H1 (cell line): ENCODE measurements around the gene IGSF9. TPM values are rescaled to one million over a fixed set of nuclear protein-coding genes. Genes with fewer than 3 reads are reported as not detected.

ENCODE experiments used
- CTCF ChIA-PET: fragments of 300-600 bp; sonication (Branson Sonifier 250); formaldehyde crosslinking; loops from one replicate; lab custom pipeline; 2021; ENCODE audit not compliant: partially characterized antibody; lab: Charles Lee
- POLR2A ChIA-PET: fragments of 300-600 bp; sonication (Branson Sonifier 250); formaldehyde crosslinking; loops from one replicate; lab custom pipeline; 2021; ENCODE audit warnings: inconsistent platforms; ENCODE audit not compliant: partially characterized antibody; lab: Charles Lee
- DNase-seq, 2 experiments: peaks; one replicate each; pipeline versions ENCODE4 v3.0.0 to v3.0.0-alpha.2; 2010 to 2022; ENCODE audit warnings: low spot score in 2 of 2, low read depth in 1 of 2, mixed read lengths in 1 of 2
- FAIRE-seq: peaks from 2 replicates; lab custom pipeline; 2011; peaks lifted over from hg19 to GRCh38; lab: Jason Lieb, UNC
- H2AFZ ChIP-seq: 2 replicates; pipeline ENCODE4 v1.8.1; 2012; ENCODE audit warnings: low read length, inconsistent platforms
- H2AK5ac ChIP-seq: 2 replicates; pipeline ENCODE4 v1.6.1; 2013; ENCODE audit warnings: low read depth, low read length
- H2BK120ac ChIP-seq: replicated peaks from 2 replicates; pipeline ENCODE3; 2013; ENCODE audit warnings: low read depth, low read length, inconsistent platforms
- H2BK12ac ChIP-seq: 2 replicates; pipeline ENCODE4 v1.6.1; 2013; ENCODE audit warnings: low read depth, low read length
- H2BK15ac ChIP-seq: 2 replicates; pipeline ENCODE4 v1.6.1; 2013; ENCODE audit warnings: low read length
- H2BK20ac ChIP-seq: 2 replicates; pipeline ENCODE4 v1.6.1; 2013; ENCODE audit warnings: low read length
- H2BK5ac ChIP-seq: 2 replicates; pipeline ENCODE4 v1.6.1; 2013; ENCODE audit warnings: low read depth, low read length
- H3K14ac ChIP-seq: 2 replicates; pipeline ENCODE4 v1.6.1; 2013; ENCODE audit warnings: inconsistent platforms; ENCODE audit not compliant: insufficient read length
- H3K18ac ChIP-seq: 2 replicates; pipeline ENCODE4 v1.6.1; 2013; ENCODE audit warnings: low read length; ENCODE audit errors: extremely low read depth
- H3K23ac ChIP-seq: 2 replicates; pipeline ENCODE4 v1.6.1; 2013; ENCODE audit warnings: inconsistent platforms; ENCODE audit not compliant: insufficient read length
- H3K23me2 ChIP-seq: 2 replicates; pipeline ENCODE4 v1.6.1; 2013; ENCODE audit warnings: low read depth, low read length
- H3K27ac ChIP-seq: 2 replicates; pipeline ENCODE4 v1.6.1; 2011; ENCODE audit warnings: low read depth, low read length, inconsistent platforms
- H3K27me3 ChIP-seq, 4 experiments: replicated peaks in 1 of 4; 1 replicate in 1 of 4; 2 replicates in 3 of 4; pipeline versions ENCODE4 v1.6.1 to v1.8.1; 2011 to 2013; ENCODE audit warnings: low read length in 3 of 4, mild to moderate bottlenecking in 3 of 4, inconsistent platforms in 2 of 4, mixed read lengths in 2 of 4, moderate library complexity in 1 of 4; ENCODE audit not compliant: control insufficient read depth in 3 of 4, insufficient read depth in 3 of 4; ENCODE audit errors: extremely low read depth in 1 of 4
- H3K36me3 ChIP-seq, 4 experiments: 2 replicates each; pipeline versions ENCODE4 v1.6.1 to v1.8.1; 2011 to 2013; ENCODE audit warnings: mild to moderate bottlenecking in 4 of 4, low read length in 3 of 4, moderate library complexity in 2 of 4, control low read depth in 1 of 4, inconsistent platforms in 1 of 4; ENCODE audit not compliant: insufficient read depth in 4 of 4, control insufficient read depth in 2 of 4
- H3K4ac ChIP-seq: replicated peaks from 2 replicates; pipeline ENCODE3; 2013; ENCODE audit warnings: low read length, low read depth, mixed read lengths, inconsistent platforms; ENCODE audit not compliant: insufficient read length
- H3K4me1 ChIP-seq, 4 experiments: replicated peaks in 1 of 4; 1 replicate in 1 of 4; 2 replicates in 3 of 4; pipeline versions ENCODE4 v1.6.1 to v1.8.1; 2011 to 2013; ENCODE audit warnings: low read length in 3 of 4, inconsistent platforms in 2 of 4, mixed read lengths in 1 of 4; ENCODE audit not compliant: insufficient read depth in 4 of 4, control insufficient read depth in 3 of 4
- H3K4me2 ChIP-seq, 2 experiments: 2 replicates each; pipeline versions ENCODE4 v1.6.1 to v1.8.1; 2011 to 2013; ENCODE audit warnings: low read depth in 2 of 2, low read length in 2 of 2, control low read depth in 1 of 2, inconsistent platforms in 1 of 2, mild to moderate bottlenecking in 1 of 2; ENCODE audit not compliant: insufficient read depth in 1 of 2
- H3K4me3 ChIP-seq, 4 experiments: fragments of 200-600, 300-600 bp in 1 of 4; sonication (generic), shearing (Covaris generic), sonication (Bioruptor Twin) in 1 of 4; 2 replicates each; pipeline versions ENCODE4 v1.5.1 to v1.8.1; 2011 to 2016; ENCODE audit warnings: low read length in 4 of 4, low read depth in 3 of 4, control low read depth in 2 of 4, inconsistent platforms in 2 of 4, mild to moderate bottlenecking in 2 of 4, mixed read lengths in 1 of 4, moderate library complexity in 1 of 4; ENCODE audit not compliant: insufficient read depth in 2 of 4; ENCODE audit errors: extremely low read depth in 1 of 4
- H3K56ac ChIP-seq: replicated peaks from 2 replicates; pipeline ENCODE3; 2013; ENCODE audit warnings: low read depth, mild to moderate bottlenecking, mixed read lengths, low read length, inconsistent platforms; ENCODE audit not compliant: insufficient read length
- H3K79me1 ChIP-seq: 2 replicates; pipeline ENCODE4 v1.6.1; 2013; ENCODE audit warnings: low read depth, low read length, control low read depth
- H3K79me2 ChIP-seq, 2 experiments: 2 replicates each; pipeline versions ENCODE4 v1.6.1 to v1.8.1; 2012 to 2013; ENCODE audit warnings: low read length in 2 of 2, mild to moderate bottlenecking in 2 of 2, inconsistent platforms in 1 of 2; ENCODE audit not compliant: insufficient read depth in 2 of 2, control insufficient read depth in 1 of 2
- H3K9ac ChIP-seq, 4 experiments: replicated peaks in 1 of 4; 1 replicate in 1 of 4; 2 replicates in 3 of 4; pipeline versions ENCODE4 v1.6.1 to v1.8.1; 2011 to 2013; ENCODE audit warnings: low read depth in 3 of 4, low read length in 3 of 4, control low read depth in 2 of 4, mild to moderate bottlenecking in 2 of 4, moderate library complexity in 2 of 4, inconsistent platforms in 1 of 4; ENCODE audit errors: extremely low read depth in 1 of 4
- H3K9me3 ChIP-seq, 2 experiments: 2 replicates each; pipeline versions ENCODE4 v1.6.1 to v1.8.1; 2012 to 2013; ENCODE audit warnings: mild to moderate bottlenecking in 2 of 2, moderate library complexity in 2 of 2, control low read depth in 1 of 2, inconsistent platforms in 1 of 2, low read depth in 1 of 2, low read length in 1 of 2, mixed read lengths in 1 of 2; ENCODE audit not compliant: insufficient read depth in 2 of 2
- H4K20me1 ChIP-seq, 2 experiments: replicated peaks in 1 of 2; 2 replicates each; pipeline versions ENCODE3 to v1.8.1; 2011 to 2013; ENCODE audit warnings: inconsistent platforms in 2 of 2, low read length in 2 of 2, mild to moderate bottlenecking in 1 of 2; ENCODE audit not compliant: insufficient read depth in 2 of 2, control insufficient read depth in 1 of 2
- H4K5ac ChIP-seq: 2 replicates; pipeline ENCODE4 v1.6.1; 2013; ENCODE audit warnings: low read length, low read depth, mixed read lengths, inconsistent platforms; ENCODE audit not compliant: insufficient read length
- H4K8ac ChIP-seq: 2 replicates; pipeline ENCODE4 v1.8.0; 2013; ENCODE audit warnings: mild to moderate bottlenecking, moderate library complexity, low read length, inconsistent platforms; ENCODE audit not compliant: insufficient read depth; ENCODE audit errors: extremely low read depth
- H4K91ac ChIP-seq: replicated peaks from 2 replicates; pipeline ENCODE3; 2013; ENCODE audit warnings: low read length, mixed read lengths, inconsistent platforms; ENCODE audit not compliant: insufficient read length
- ASH2L ChIP-seq: fragments of 200-600, 300-600 bp; sonication (generic); IDR thresholded peaks from one replicate; pipeline ENCODE4 v1.7.1; 2017; ENCODE audit warnings: low read length
- EZH2 ChIP-seq: fragments of 200-600 bp; sonication (generic); IDR thresholded peaks from 2 replicates; pipeline ENCODE4 v1.7.1; 2012; ENCODE audit warnings: low read depth, mild to moderate bottlenecking, moderate library complexity, low read length, inconsistent platforms; ENCODE audit not compliant: severe bottlenecking
- GTF2F1 ChIP-seq: IDR thresholded peaks from 2 replicates; pipeline ENCODE4 v1.6.1; 2012; ENCODE audit warnings: low read depth, low read length, improper control_type of control experiment, borderline replicate concordance
- JUN ChIP-seq: IDR thresholded peaks from 2 replicates; pipeline ENCODE4 v1.6.1; 2011; ENCODE audit warnings: low read depth, mild to moderate bottlenecking, improper control_type of control experiment, low read length
- MAFK ChIP-seq: IDR thresholded peaks from 2 replicates; pipeline ENCODE4 v1.6.1; 2012; ENCODE audit warnings: low read depth, mild to moderate bottlenecking, improper control_type of control experiment, low read length
- SIN3A ChIP-seq, 2 experiments: IDR thresholded peaks in 1 of 2; conservative IDR thresholded peaks in 1 of 2; 2 replicates each; pipeline ENCODE4 v1.6.1; 2011 to 2012; ENCODE audit warnings: low read length in 2 of 2, improper control_type of control experiment in 1 of 2, low read depth in 1 of 2, mild to moderate bottlenecking in 1 of 2
- SRF ChIP-seq: IDR thresholded peaks from 2 replicates; pipeline ENCODE4 v1.6.1; 2011; ENCODE audit warnings: mild to moderate bottlenecking, low read depth, low read length, moderate library complexity
- TAF1 ChIP-seq: IDR thresholded peaks from 2 replicates; pipeline ENCODE4 v1.6.1; 2011; ENCODE audit warnings: mild to moderate bottlenecking, low read depth, low read length
- WGBS, 2 experiments: shearing (Covaris generic) in 1 of 2; methylation state at CpG; one replicate each; pipeline versions ENCODE4 v1.1.6 to v1.1.7; 2013 to 2015; ENCODE audit warnings: low lambda C conversion rate in 2 of 2, mixed read lengths in 2 of 2, inconsistent platforms in 1 of 2, low coverage in 1 of 2, missing lambda C conversion rate in 1 of 2; ENCODE audit not compliant: insufficient replicate concordance in 2 of 2, insufficient coverage in 1 of 2, insufficient read length in 1 of 2; ENCODE audit errors: extremely low coverage in 1 of 2, missing lambda C conversion rate in 1 of 2; 5-methylcytosine and 5-hydroxymethylcytosine counted together
- polyA plus RNA-seq, 7 experiments: library from polyadenylated mRNA; depleted of rRNA in 3 of 7; stranded (reverse) in 5 of 7; unstranded in 2 of 7; fragments of >200 nt in 5 of 7; fragments of 200-250 nt in 2 of 7; gene quantifications; 1 replicate in 5 of 7; 2 replicates in 1 of 7; 4 replicates in 1 of 7; pipeline versions ENCODE4 v1.2.1 to v1.2.3, GENCODE V29; 2011 to 2013; ENCODE audit warnings: missing spikeins in 2 of 7, mixed read lengths in 2 of 7
- total RNA-seq: library from RNA; stranded (reverse); fragmentation: NEBNext Ultra II Directional; extraction: Animal tissue kit (Norgen Biotek cat#: 25700); gene quantifications from 2 replicates; pipeline ENCODE4 v1.2.1, GENCODE V29; 2021
- TF ChIP-seq, protein P1 (sequence below), 3 experiments: IDR thresholded peaks; 1 replicate in 2 of 3; 2 replicates in 1 of 3; pipeline versions ENCODE4 v1.5.1 to v1.6.1; 2011; ENCODE audit warnings: low read length in 3 of 3, mild to moderate bottlenecking in 3 of 3, inconsistent platforms in 2 of 3, low read depth in 1 of 3, moderate library complexity in 1 of 3; ENCODE audit not compliant: insufficient read depth in 1 of 3; ENCODE audit errors: control extremely low read depth in 1 of 3

Gene IGSF9
- total and polyA plus RNA-seq, 2 of the 8 experiments (the other 6 are each of a cell fraction or from before 2014, with no cell fraction given), result 10.9 to 28.1 TPM

DNA sequence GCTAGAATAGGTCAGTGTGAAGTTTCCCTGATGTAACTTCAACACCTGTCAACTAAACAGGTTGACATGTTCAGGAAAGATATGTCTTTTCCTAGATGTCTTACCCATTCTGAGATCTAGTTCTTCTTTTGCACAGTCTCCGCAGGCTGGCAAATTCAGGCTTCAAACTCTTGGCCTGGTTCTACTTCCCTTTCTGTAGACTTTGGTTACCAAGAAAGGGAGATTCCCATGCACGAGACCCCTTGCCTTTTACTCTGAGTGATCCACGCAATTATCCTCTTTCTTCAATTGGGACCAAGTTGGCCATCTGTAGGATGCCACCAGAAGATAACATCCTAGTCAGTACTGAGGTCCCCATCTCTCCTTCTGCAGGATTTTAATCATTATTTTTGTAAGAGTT, 47.5 kb downstream of the IGSF9 start:
- H3K79me1 ChIP-seq, result no peaks in the 10 kb centered on the region
- no peak overlapping the region for H2AK5ac ChIP-seq
- no peak overlapping the region for H2BK20ac ChIP-seq
- H3K4ac ChIP-seq, result no peak overlapping the region
- H2BK12ac ChIP-seq, result no peak overlapping the region
- H3K9me3 ChIP-seq, result no peaks in the 10 kb centered on the region
- FAIRE-seq, result no peak
- no peak overlapping the region for H2BK15ac ChIP-seq
- no peak overlapping the region for H3K4me3 ChIP-seq
- H3K79me2 ChIP-seq, result no peaks in the 10 kb centered on the region
- H4K5ac ChIP-seq, result no peak overlapping the region
- H3K4me2 ChIP-seq, result no peak overlapping the region
- ChIA-PET POLR2A (no interaction called here), CTCF (interaction anchor here (0.6 to 20.8 kb wide), 6 partner anchors 29 to 109 kb away, joined by 3 to 645 read pairs (median 3); partner anchors contain the start of genes FCRL6 and SLAMF8)
- H2BK5ac ChIP-seq, result no peak overlapping the region
- no peak overlapping the region for H3K27ac ChIP-seq
- H3K56ac ChIP-seq, result no peak overlapping the region
- H4K8ac ChIP-seq, result no peak overlapping the region
- H3K14ac ChIP-seq, result no peak overlapping the region
- no peak overlapping the region for H3K18ac ChIP-seq
- H3K27me3 ChIP-seq, result peaks cover 1 to 9% (median 7%) of the 10 kb centered on the region in 4 experiments; a peak in 5 of 7 replicates
- peaks cover 6 to 12% (median 7%) of the 10 kb centered on the region in 4 experiments for H3K4me1 ChIP-seq
- no peak overlapping the region for H3K9ac ChIP-seq
- WGBS, 2 experiments, result 93% methylated on average over 3 of the region's 3 CpGs; no CpG with 5 or more reads in 1 of the 2 experiments
- no peak for DNase-seq
- no peaks in the 10 kb centered on the region for H3K36me3 ChIP-seq
- no peaks in the 10 kb centered on the region for H4K20me1 ChIP-seq
- H4K91ac ChIP-seq, result no peak overlapping the region
- H2AFZ ChIP-seq, result no peak overlapping the region
- H3K23ac ChIP-seq, result no peak overlapping the region
- TF ChIP-seq, protein P1, sequence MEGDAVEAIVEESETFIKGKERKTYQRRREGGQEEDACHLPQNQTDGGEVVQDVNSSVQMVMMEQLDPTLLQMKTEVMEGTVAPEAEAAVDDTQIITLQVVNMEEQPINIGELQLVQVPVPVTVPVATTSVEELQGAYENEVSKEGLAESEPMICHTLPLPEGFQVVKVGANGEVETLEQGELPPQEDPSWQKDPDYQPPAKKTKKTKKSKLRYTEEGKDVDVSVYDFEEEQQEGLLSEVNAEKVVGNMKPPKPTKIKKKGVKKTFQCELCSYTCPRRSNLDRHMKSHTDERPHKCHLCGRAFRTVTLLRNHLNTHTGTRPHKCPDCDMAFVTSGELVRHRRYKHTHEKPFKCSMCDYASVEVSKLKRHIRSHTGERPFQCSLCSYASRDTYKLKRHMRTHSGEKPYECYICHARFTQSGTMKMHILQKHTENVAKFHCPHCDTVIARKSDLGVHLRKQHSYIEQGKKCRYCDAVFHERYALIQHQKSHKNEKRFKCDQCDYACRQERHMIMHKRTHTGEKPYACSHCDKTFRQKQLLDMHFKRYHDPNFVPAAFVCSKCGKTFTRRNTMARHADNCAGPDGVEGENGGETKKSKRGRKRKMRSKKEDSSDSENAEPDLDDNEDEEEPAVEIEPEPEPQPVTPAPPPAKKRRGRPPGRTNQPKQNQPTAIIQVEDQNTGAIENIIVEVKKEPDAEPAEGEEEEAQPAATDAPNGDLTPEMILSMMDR (IDR thresholded peaks at IDR 0.05; ENCODE audit: control extremely low read depth in 1 of 3, insufficient read depth in 1 of 3, low read depth in 1 of 3, low read length in 3 of 3), result no peak
- no peak for TF ChIP-seq SRF
- no peak for TF ChIP-seq SIN3A (conservative IDR thresholded peaks at IDR 0.05 in 1 of 2, IDR thresholded peaks at IDR 0.05 in 1 of 2; ENCODE audit: low read depth in 1 of 2, low read length in 2 of 2)
- no peak for TF ChIP-seq TAF1
- no peak for TF ChIP-seq MAFK
- no peak for TF ChIP-seq JUN
- no peak for TF ChIP-seq GTF2F1
- no peak for TF ChIP-seq ASH2L
- TF ChIP-seq EZH2, result no peak
- no peak overlapping the region for H2BK120ac ChIP-seq
- H3K23me2 ChIP-seq, result peaks cover 3% of the 10 kb centered on the region; the same call in 1 of the 2 replicates
